Ectodermal cell (in vitro differentiated cells): ENCODE results near the gene MXD1.

Experiments
- H3K27ac ChIP-seq: 2 replicates; pipeline ENCODE4 v1.7.0; 2013; ENCODE audit warnings: mild to moderate bottlenecking, low read depth, low read length; ENCODE audit not compliant: insufficient read depth, poor library complexity, severe bottlenecking
- H3K27me3 ChIP-seq: 2 replicates; pipeline ENCODE4 v1.7.0; 2013; ENCODE audit warnings: mild to moderate bottlenecking, low read length; ENCODE audit not compliant: insufficient read depth, control insufficient read depth, poor library complexity, severe bottlenecking
- H3K36me3 ChIP-seq: one replicate; pipeline ENCODE4 v1.7.0; 2013; ENCODE audit warnings: low read length; ENCODE audit not compliant: control insufficient read depth, insufficient read depth
- H3K4me1 ChIP-seq: one replicate; pipeline ENCODE4 v1.7.0; 2013; ENCODE audit warnings: low read length; ENCODE audit not compliant: control insufficient read depth, insufficient read depth
- H3K4me3 ChIP-seq: 2 replicates; pipeline ENCODE4 v1.7.0; 2013; ENCODE audit warnings: low read depth, low read length, control low read depth; ENCODE audit not compliant: insufficient read depth
- H3K9me3 ChIP-seq: 2 replicates; pipeline ENCODE4 v1.7.0; 2013; ENCODE audit warnings: mild to moderate bottlenecking, low read length, moderate library complexity; ENCODE audit not compliant: control insufficient read depth
- WGBS, 2 experiments: methylation state at CpG; one replicate each; pipeline ENCODE4 v1.1.7; 2013; ENCODE audit warnings: missing lambda C conversion rate in 2 of 2; 5-methylcytosine and 5-hydroxymethylcytosine counted together

MXD1 gene

DNA sequence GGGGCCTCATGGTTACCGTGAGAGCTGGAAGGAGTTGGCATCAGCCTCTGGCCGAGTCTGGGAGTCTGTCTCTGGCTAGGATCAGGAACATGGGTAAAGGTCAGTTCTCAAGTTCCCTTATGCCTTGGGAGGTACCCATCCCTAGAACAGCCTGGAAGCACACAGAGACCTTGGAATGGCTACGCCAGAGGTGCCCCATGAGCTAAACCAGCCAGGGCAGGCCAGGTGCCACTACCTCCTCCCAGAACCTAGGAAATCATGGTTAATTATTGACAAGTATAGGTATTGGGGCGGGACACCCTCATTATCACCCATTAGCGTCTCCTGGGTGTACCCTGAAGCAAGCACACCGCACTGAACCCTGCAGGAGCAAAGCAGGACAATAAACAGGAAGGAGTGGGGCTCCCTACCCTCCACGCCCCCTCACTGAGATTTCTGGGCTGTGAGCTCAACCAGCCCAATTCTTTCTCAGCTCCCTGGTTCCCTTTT lies 49.5 kb downstream of the MXD1 start:
- H3K4me1 ChIP-seq: no peaks in the 10 kb centered on the region
- no peak overlapping the region for H3K4me3 ChIP-seq
- no peaks in the 10 kb centered on the region for H3K9me3 ChIP-seq
- no peaks in the 10 kb centered on the region for H3K36me3 ChIP-seq
- no peaks in the 10 kb centered on the region for H3K27me3 ChIP-seq
- no peak overlapping the region for H3K27ac ChIP-seq
- 93 to 95% methylated on average over 7 of the region's 7 CpGs for WGBS, 2 experiments

DNA sequence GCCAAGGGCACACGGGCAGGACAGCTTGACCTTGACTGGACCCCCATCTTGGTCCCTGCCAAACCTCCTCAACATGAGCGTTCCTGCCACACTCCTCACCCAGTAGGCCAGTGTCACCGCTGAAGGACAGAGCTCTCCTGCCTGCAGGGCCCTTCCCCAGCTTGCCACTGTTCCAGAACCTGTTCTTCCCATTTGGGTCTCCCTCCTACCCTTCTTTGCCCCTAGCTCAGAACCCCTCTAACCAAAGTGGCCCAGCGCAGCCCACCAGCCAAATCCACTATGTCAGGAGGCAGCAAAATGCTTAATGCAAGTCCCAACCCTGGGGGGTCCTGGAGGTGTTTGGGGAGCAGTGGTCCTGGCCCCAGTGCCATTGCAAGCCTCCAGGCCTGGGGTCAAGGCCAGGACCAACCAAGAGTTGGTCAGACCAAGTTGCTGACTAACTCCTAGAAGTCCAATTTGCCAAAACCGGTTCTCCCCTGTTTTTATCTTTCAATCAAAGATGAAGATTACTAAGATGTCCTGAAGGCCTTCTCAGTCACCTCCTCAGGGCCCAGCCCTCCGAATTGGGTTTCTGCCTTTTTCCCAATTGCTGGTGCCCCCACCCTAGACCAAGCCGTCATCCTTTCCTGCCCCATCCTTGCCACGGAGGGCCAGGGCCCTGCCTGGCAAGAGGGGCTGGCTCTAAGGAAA lies 51.0 kb downstream of the MXD1 start:
- no peaks in the 10 kb centered on the region for H3K9me3 ChIP-seq
- no peaks in the 10 kb centered on the region for H3K36me3 ChIP-seq
- H3K4me1 ChIP-seq: no peaks in the 10 kb centered on the region
- 95 to 96% methylated on average over 8 of the region's 8 CpGs for WGBS, 2 experiments
- H3K4me3 ChIP-seq: no peak overlapping the region
- no peaks in the 10 kb centered on the region for H3K27me3 ChIP-seq
- H3K27ac ChIP-seq: no peak overlapping the region

DNA sequence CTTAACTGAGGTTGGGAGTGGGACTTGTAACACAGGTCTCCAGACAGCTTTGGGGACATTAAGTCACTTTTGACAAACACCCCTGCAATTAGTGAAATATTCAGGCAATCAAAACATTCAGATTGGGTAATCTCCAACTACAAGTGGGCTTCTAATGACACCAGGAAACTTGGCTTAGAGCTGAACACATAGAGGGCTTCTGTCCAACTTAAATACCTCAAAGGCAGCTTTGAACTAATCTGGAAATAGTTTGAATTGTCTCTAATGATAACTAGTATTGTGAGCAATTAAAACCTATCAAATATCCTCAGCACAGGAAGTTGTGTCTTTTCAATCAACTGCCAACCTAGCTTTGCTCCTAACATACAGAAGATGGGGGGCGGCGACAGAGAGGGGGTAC lies 51.6 kb downstream of the MXD1 start:
- WGBS, 2 experiments: 92 to 100% methylated on average over 2 of the region's 2 CpGs
- Histone ChIP-seq H3K36me3 (no peaks in the 10 kb centered on the region), H3K27ac (no peak overlapping the region), H3K9me3 (no peaks in the 10 kb centered on the region), H3K27me3 (no peaks in the 10 kb centered on the region), H3K4me1 (no peaks in the 10 kb centered on the region), H3K4me3 (no peak overlapping the region)

DNA sequence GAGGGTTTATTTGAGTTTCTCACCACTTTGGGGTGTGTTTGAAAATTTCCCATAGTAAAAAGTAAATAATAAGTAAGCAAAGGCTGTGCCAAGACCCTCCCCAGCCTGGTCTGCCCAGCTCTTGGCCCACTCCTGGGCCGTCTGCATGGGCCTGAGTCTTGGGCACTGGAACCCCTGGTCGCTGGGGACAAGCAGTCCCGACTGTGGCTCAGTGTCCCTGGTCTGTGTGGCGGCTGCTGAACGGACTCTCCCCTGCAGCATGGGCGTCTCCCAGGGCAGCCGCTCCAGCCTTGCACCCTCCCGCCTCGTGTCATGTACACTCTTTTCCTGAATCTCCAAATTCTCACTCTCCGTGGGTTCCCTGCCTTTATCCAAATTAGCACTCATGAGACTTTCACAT lies 53.7 kb downstream of the MXD1 start:
- Histone ChIP-seq H3K9me3 (no peaks in the 10 kb centered on the region), H3K36me3 (no peaks in the 10 kb centered on the region), H3K4me3 (no peak overlapping the region), H3K27ac (no peak overlapping the region), H3K27me3 (no peaks in the 10 kb centered on the region), H3K4me1 (no peaks in the 10 kb centered on the region)
- 93 to 94% methylated on average over 10 of the region's 10 CpGs for WGBS, 2 experiments

DNA sequence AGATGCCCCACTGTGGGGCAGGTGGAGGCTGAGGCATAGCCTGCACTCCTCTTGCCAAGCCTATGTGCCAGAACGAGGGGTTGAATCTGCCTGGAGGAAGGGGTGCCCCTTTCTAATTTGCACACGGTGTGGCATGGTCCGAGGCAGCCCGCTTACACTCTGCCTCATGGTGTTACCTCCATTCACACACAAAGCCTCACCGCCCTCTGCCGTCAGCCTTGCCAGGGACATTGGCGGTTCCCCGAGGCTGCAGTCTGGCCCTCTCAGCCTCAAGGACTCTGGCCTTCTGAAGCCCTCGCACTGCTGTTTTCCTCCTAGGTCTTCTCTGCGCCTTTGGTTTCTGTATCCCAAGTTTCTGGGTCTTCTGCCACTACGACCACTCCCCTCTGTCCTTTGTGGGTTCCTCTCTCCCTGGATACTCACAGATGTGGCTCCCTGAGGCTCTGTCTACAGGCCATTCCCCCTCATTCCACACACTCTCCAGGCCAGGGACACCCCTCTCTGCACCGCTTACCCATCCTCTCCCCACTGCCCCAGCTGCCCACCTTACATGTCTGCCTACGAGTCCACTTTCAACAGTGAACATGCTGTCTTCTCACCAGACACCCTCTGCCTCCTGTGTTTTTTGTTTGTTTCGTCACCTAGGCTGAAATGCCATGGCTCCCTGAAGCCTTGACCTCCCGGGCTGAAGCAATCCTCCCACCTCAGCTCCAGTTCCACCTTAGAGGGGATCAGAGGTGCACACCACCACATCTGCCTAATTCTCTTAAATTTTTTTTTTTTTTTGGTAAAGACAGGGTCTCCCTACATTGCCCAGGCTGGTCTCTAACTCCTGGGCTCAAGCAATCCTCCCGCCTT lies 54.4 kb downstream of the MXD1 start:
- WGBS, 2 experiments: 90% methylated on average over 16 of the region's 16 CpGs
- Histone ChIP-seq H3K27me3 (no peaks in the 10 kb centered on the region), H3K4me3 (no peak overlapping the region), H3K4me1 (no peaks in the 10 kb centered on the region), H3K9me3 (no peaks in the 10 kb centered on the region), H3K27ac (no peak overlapping the region), H3K36me3 (no peaks in the 10 kb centered on the region)

DNA sequence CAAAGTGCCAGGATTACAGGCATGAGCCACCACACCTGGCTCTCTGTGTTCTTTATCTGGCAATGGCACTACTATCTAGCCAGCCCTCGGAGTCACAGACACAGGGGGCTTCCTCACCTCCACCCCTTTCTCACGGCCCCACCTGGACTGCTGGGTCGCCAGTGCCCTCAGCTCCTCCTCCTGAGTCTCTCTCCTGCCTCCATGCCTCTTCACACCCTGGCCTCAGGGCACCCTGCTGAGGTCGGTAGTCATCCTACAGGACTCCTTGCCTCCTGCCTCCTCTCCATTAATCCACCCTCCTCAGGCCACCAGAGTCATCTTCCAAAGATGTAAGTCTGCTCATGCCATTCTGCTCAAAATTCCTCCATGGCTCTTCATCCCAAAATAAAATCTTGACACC lies 55.1 kb downstream of the MXD1 start:
- H3K27ac ChIP-seq: no peak overlapping the region
- H3K36me3 ChIP-seq: no peaks in the 10 kb centered on the region
- no peaks in the 10 kb centered on the region for H3K4me1 ChIP-seq
- no peaks in the 10 kb centered on the region for H3K27me3 ChIP-seq
- no peak overlapping the region for H3K4me3 ChIP-seq
- no peaks in the 10 kb centered on the region for H3K9me3 ChIP-seq
- WGBS, 2 experiments: 87 to 88% methylated on average over 4 of the region's 4 CpGs

DNA sequence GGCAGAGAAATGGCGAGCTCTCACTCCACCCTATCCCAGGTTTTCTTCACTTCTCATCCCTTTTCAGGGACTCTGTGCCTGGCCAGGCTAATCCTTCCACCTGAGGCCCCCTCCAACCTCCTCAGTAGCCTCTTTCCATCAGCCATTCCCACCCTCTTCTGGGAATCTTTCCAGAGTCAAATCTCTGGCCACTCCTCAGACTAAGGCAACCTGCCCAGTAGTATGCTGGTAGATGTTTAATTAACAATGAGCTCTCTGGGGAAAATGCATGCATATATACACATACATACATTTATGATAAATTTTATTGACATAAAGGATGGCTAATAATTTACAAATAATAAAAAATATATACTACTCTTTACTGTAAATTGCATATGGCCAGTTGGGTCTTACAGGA lies 57.9 kb downstream of the MXD1 start:
- H3K9me3 ChIP-seq: no peaks in the 10 kb centered on the region
- 96 to 100% methylated on average over 1 of the region's 1 CpG for WGBS, 2 experiments
- no peaks in the 10 kb centered on the region for H3K4me1 ChIP-seq
- H3K36me3 ChIP-seq: no peaks in the 10 kb centered on the region
- no peak overlapping the region for H3K27ac ChIP-seq
- H3K4me3 ChIP-seq: no peak overlapping the region
- no peaks in the 10 kb centered on the region for H3K27me3 ChIP-seq

DNA sequence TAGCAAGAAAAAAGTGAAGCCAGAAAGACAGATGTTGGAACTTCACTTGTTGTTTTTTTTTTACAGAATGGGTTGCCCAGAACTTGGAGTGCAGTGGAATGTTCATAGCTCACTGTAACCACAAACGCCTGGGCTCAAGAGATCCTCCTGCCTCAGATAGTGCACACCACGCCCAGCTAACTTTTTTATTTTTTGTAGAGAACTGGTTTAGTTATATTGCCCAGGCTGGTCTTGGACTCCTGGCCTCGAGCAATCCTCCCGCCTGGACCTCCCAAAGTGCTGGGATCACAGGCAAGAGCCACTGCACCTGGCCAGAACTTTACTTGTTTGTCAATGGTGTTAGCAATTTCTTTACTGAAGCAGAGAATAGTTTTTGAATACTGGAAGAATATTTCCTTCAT lies 58.4 kb downstream of the MXD1 start:
- Histone ChIP-seq H3K9me3 (no peaks in the 10 kb centered on the region), H3K27ac (no peak overlapping the region), H3K4me3 (no peak overlapping the region), H3K27me3 (no peaks in the 10 kb centered on the region), H3K36me3 (no peaks in the 10 kb centered on the region), H3K4me1 (no peaks in the 10 kb centered on the region)
- 92 to 98% methylated on average over 4 of the region's 4 CpGs for WGBS, 2 experiments

DNA sequence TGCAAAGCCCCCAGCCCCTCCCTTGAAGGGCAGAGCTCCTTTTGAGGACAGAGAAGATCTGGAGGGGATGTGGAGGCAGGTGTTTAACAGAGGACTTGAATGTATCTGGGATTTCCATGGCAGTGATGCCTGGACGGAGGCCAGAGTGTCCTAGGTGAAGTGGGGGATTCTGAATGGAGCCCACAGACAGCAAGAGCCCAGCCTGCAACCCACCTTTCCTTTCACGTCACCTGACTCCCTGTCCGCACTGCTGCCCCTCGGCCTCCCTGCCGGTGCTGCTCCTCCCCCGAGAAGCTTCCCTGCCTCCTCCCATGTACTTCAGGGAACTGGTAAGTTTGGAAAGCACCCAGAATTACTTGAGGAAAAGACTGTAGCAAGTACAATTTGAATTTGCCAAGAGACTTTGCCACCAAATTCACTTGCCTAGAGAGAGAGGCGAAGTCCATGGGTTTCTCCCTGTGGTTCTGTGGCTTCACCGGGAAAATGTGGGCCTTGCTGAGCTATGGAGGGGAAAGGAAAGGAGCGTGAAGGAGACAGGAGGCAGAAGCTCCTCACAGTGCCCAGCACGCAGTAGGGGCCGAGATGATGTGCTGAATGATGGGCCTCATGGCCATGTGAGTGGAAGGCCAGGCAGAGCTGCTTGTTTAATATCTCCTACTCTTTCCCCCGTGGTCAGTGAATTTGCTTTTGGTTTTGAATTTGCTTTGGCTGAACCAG lies 60.4 kb downstream of the MXD1 start:
- H3K9me3 ChIP-seq: no peaks in the 10 kb centered on the region
- 85% methylated on average over 12 of the region's 12 CpGs for WGBS, 2 experiments
- no peaks in the 10 kb centered on the region for H3K36me3 ChIP-seq
- H3K4me3 ChIP-seq: no peak overlapping the region
- no peaks in the 10 kb centered on the region for H3K27me3 ChIP-seq
- H3K27ac ChIP-seq: no peak overlapping the region
- H3K4me1 ChIP-seq: no peaks in the 10 kb centered on the region

DNA sequence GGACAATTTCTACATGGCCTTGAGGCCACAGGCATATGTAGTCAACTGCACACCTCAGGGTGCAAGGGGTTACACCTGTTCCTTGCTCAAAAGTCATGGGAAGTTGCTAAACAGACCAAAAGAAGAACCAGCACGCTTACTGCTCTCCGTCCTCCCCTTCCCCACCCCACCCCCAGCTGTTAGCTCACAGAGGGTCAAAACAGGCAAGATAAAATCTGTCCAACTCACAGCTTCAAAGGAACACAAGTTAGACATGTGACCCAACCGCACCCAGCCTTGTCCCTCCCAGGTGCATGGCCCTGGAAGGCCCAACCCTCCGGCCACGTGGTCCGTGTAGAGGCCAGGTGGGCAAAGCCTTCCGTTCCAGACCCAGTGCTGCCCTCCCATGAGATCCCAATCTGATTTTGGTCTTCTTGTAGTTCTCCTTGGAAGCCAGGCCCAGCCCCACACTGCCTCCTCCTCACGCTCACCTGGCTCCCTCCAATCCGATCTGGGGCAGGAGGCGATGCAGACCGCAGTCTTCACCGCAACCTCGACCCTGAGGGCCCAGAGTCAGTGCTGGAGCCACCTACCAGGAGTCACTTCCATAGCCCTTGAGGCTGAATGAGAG lies 61.0 kb downstream of the MXD1 start:
- Histone ChIP-seq H3K27me3 (no peaks in the 10 kb centered on the region), H3K27ac (no peak overlapping the region), H3K4me1 (no peaks in the 10 kb centered on the region), H3K36me3 (no peaks in the 10 kb centered on the region), H3K9me3 (no peaks in the 10 kb centered on the region), H3K4me3 (no peak overlapping the region)
- WGBS, 2 experiments: 92 to 94% methylated on average over 13 of the region's 13 CpGs
